Fibroblast of lung (primary cell): Measurements from ENCODE around the gene SRGAP1. TPM values are rescaled to one million over a fixed set of nuclear protein-coding genes. Genes with fewer than 3 reads are reported as not detected.
A peak's percentile ranks its signal among the peaks of the same experiment; 100 is the strongest.

Experiments used
- DNase-seq, 2 donors: peaks; one replicate each; pipeline versions ENCODE4 v3.0.0 to v3.0.0-alpha.2; 2010; ENCODE audit warnings: low read depth in 2 of 2
- H2AFZ ChIP-seq: 2 replicates; pipeline ENCODE4 v1.5.1; 2012; ENCODE audit warnings: low read length, control low read depth, inconsistent platforms
- H3K27ac ChIP-seq: 2 replicates; pipeline ENCODE4 v1.5.1; 2011; ENCODE audit warnings: low read length, control low read depth; ENCODE audit not compliant: insufficient read depth
- H3K27me3 ChIP-seq: 2 replicates; pipeline ENCODE4 v1.5.1; 2011; ENCODE audit warnings: mild to moderate bottlenecking, low read length; ENCODE audit not compliant: control insufficient read depth, insufficient read depth
- H3K36me3 ChIP-seq: 2 replicates; pipeline ENCODE4 v1.5.1; 2011; ENCODE audit warnings: low read length; ENCODE audit not compliant: control insufficient read depth, insufficient read depth
- H3K4me1 ChIP-seq: 2 replicates; pipeline ENCODE4 v1.5.1; 2011; ENCODE audit warnings: low read length; ENCODE audit not compliant: control insufficient read depth, insufficient read depth; ENCODE audit errors: extremely low read depth
- H3K4me2 ChIP-seq: 2 replicates; pipeline ENCODE4 v1.5.1; 2011; ENCODE audit warnings: low read length, control low read depth; ENCODE audit not compliant: insufficient read depth; ENCODE audit errors: extremely low read depth
- H3K4me3 ChIP-seq, 4 experiments: fragments of 200-600 bp in 1 of 4; sonication (generic) in 1 of 4; replicated peaks in 1 of 4; 2 replicates each; pipeline ENCODE4 v1.5.1; 2011 to 2016; ENCODE audit warnings: low read length in 4 of 4, low read depth in 3 of 4, mild to moderate bottlenecking in 3 of 4, control low read depth in 2 of 4, inconsistent platforms in 1 of 4, mixed read lengths in 1 of 4; ENCODE audit not compliant: insufficient read depth in 1 of 4; ENCODE audit errors: control extremely low read depth in 1 of 4
- H3K79me2 ChIP-seq: 2 replicates; pipeline ENCODE4 v1.5.1; 2012; ENCODE audit warnings: mild to moderate bottlenecking, low read length, inconsistent platforms; ENCODE audit not compliant: control insufficient read depth, insufficient read depth
- H3K9ac ChIP-seq: 2 replicates; pipeline ENCODE4 v1.5.1; 2011; ENCODE audit warnings: mild to moderate bottlenecking, low read length, control low read depth; ENCODE audit not compliant: insufficient read depth
- H3K9me3 ChIP-seq: 2 replicates; pipeline ENCODE4 v1.5.1; 2012; ENCODE audit warnings: low read depth, low read length; ENCODE audit not compliant: control insufficient read depth, insufficient read depth
- H4K20me1 ChIP-seq: 2 replicates; pipeline ENCODE4 v1.5.1; 2011; ENCODE audit warnings: low read length; ENCODE audit not compliant: control insufficient read depth, insufficient read depth; ENCODE audit errors: extremely low read depth
- EZH2 ChIP-seq: IDR thresholded peaks from 2 replicates; pipeline ENCODE4 v1.5.1; 2012; ENCODE audit warnings: low read length, control low read depth, mild to moderate bottlenecking; ENCODE audit errors: missing control alignments
- polyA plus RNA-seq, 2 donors: library from polyadenylated mRNA; depleted of rRNA in 1 of 2; stranded (reverse) in 1 of 2; unstranded in 1 of 2; fragments of >200 nt; gene quantifications; 2 replicates each; pipeline ENCODE4 v1.2.1, GENCODE V29; 2011 to 2012; ENCODE audit warnings: missing spikeins in 1 of 2
- total RNA-seq: library from RNA; depleted of rRNA; stranded (reverse); fragments of >200 nt; gene quantifications from 2 replicates; pipeline ENCODE4 v1.2.1, GENCODE V29; 2014
- TF ChIP-seq, protein P1 (sequence below), 2 donors: IDR thresholded peaks in 1 of 2; conservative IDR thresholded peaks in 1 of 2; 1 replicate in 1 of 2; 2 replicates in 1 of 2; pipeline ENCODE4 v1.5.1; 2011 to 2012; ENCODE audit warnings: low read length in 2 of 2, control low read depth in 1 of 2, inconsistent platforms in 1 of 2, low read depth in 1 of 2, mild to moderate bottlenecking in 1 of 2

Gene SRGAP1
- total and polyA plus RNA-seq, 2 donors (not counting 1 experiment from before 2014, with no cell fraction given), result 18.9 to 30.2 TPM

DNA sequence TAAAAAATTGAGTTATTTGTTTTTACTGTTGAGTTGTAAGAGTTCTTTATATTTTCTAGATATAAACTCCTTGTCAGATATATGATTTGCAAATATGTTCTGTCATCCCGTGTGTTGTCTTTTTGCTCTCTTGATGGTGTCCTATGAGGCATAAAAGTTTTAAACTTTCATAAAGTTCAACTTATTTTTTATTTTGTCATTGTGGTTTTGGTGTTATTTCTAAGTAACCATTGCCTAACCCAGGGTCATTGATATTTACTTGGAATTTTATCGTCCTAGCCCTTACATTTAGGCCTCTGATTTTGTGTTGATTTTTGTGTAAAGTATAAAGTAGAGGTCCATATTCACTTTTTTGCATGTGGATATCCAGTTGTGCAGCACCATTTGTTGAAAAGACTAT lies 63.1 kb downstream of the SRGAP1 start:
- Histone ChIP-seq H3K4me3 (no peak overlapping the region), H3K9ac (no peak overlapping the region), H3K27me3 (no peaks in the 10 kb centered on the region), H3K4me1 (peaks cover 3% of the 10 kb centered on the region), H2AFZ (no peak overlapping the region), H3K27ac (no peak overlapping the region), H3K9me3 (no peaks in the 10 kb centered on the region), H3K79me2 (peaks cover 86% of the 10 kb centered on the region), H3K4me2 (no peak overlapping the region), H3K36me3 (no peaks in the 10 kb centered on the region), H4K20me1 (no peaks in the 10 kb centered on the region)
- peak in 1 of 2 donors; percentile 71 for DNase-seq
- TF ChIP-seq, protein P1, sequence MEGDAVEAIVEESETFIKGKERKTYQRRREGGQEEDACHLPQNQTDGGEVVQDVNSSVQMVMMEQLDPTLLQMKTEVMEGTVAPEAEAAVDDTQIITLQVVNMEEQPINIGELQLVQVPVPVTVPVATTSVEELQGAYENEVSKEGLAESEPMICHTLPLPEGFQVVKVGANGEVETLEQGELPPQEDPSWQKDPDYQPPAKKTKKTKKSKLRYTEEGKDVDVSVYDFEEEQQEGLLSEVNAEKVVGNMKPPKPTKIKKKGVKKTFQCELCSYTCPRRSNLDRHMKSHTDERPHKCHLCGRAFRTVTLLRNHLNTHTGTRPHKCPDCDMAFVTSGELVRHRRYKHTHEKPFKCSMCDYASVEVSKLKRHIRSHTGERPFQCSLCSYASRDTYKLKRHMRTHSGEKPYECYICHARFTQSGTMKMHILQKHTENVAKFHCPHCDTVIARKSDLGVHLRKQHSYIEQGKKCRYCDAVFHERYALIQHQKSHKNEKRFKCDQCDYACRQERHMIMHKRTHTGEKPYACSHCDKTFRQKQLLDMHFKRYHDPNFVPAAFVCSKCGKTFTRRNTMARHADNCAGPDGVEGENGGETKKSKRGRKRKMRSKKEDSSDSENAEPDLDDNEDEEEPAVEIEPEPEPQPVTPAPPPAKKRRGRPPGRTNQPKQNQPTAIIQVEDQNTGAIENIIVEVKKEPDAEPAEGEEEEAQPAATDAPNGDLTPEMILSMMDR (conservative IDR thresholded peaks at IDR 0.05 in 1 of 2, IDR thresholded peaks at IDR 0.05 in 1 of 2; ENCODE audit: low read depth in 1 of 2, low read length in 2 of 2), result no peak
- no peak for TF ChIP-seq EZH2

DNA sequence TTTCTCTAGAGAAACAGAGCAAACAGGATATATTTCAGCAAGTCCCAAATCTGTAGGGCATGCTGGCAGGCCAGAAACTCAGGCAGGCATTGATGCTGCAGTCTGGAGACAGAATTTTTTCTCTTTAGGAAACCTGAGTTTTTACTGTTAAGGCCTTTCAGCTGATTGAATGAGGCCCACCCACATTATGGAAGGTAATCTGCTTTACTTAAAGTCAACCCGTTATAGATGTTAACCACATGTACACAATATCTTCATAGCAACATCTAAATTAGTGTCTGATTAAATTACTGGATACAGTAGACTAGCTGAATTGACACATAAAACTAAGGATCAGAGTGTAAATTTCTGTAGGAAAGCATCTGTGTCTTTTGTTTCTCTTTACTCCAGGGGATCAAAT lies 65.2 kb downstream of the SRGAP1 start:
- H3K4me1 ChIP-seq, result peaks cover 3% of the 10 kb centered on the region
- no peaks in the 10 kb centered on the region for H3K27me3 ChIP-seq
- H3K27ac ChIP-seq, result no peak overlapping the region
- H3K4me3 ChIP-seq, result no peak overlapping the region
- TF ChIP-seq EZH2, result no peak
- TF ChIP-seq, protein P1 (conservative IDR thresholded peaks at IDR 0.05 in 1 of 2, IDR thresholded peaks at IDR 0.05 in 1 of 2; ENCODE audit: low read depth in 1 of 2, low read length in 2 of 2), result no peak
- H4K20me1 ChIP-seq, result no peaks in the 10 kb centered on the region
- H3K4me2 ChIP-seq, result no peak overlapping the region
- no peak for DNase-seq
- H3K9ac ChIP-seq, result no peak overlapping the region
- H3K9me3 ChIP-seq, result no peaks in the 10 kb centered on the region
- no peak overlapping the region for H2AFZ ChIP-seq
- H3K36me3 ChIP-seq, result no peaks in the 10 kb centered on the region
- H3K79me2 ChIP-seq, result peaks cover 86% of the 10 kb centered on the region

DNA sequence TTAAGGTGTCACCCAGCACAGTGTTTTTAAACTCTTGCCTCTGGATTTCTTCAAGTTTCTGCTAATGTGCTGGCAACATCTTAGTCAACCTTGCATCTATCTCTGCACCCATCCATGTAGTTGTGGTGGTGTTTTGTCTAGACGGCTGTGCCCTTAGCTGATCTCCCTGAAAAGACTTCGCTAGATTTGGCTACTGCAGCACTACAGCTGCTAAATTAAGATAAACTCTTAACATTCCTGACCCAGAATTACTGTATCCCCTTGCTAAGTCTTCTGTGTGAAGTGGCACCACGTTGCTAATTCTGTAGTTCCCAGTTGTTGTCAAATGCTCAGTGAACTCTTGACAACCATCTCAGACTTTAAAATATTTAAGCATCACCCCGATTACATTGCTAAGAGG lies 66.8 kb downstream of the SRGAP1 start:
- Histone ChIP-seq H3K4me2 (no peak overlapping the region), H3K27me3 (no peaks in the 10 kb centered on the region), H3K4me3 (no peak overlapping the region), H3K27ac (no peak overlapping the region), H3K36me3 (no peaks in the 10 kb centered on the region), H3K4me1 (peaks cover 9% of the 10 kb centered on the region), H3K9ac (no peak overlapping the region), H3K79me2 (peaks cover 87% of the 10 kb centered on the region), H2AFZ (no peak overlapping the region), H4K20me1 (no peaks in the 10 kb centered on the region), H3K9me3 (no peaks in the 10 kb centered on the region)
- DNase-seq, result peak in 1 of 2 donors; percentile 51
- TF ChIP-seq, protein P1 (conservative IDR thresholded peaks at IDR 0.05 in 1 of 2, IDR thresholded peaks at IDR 0.05 in 1 of 2; ENCODE audit: low read depth in 1 of 2, low read length in 2 of 2), result no peak
- no peak for TF ChIP-seq EZH2
